GM23248 (cell line): ENCODE measurements around the gene CD83.

Experiments used
- EZH2 ChIP-seq: fragments of 200-600 bp; sonication (generic); IDR thresholded peaks from 2 replicates; pipeline ENCODE4 v1.6.1; 2018; ENCODE audit warnings: antibody characterized with exemption, mild to moderate bottlenecking; ENCODE audit not compliant: insufficient read depth, poor library complexity, severe bottlenecking
- EZH2phosphoT487 ChIP-seq: fragments of 200-600 bp; sonication (generic); IDR thresholded peaks from 2 replicates; pipeline ENCODE4 v1.6.1; 2018; ENCODE audit warnings: antibody characterized with exemption, moderate library complexity, mild to moderate bottlenecking, low read depth; ENCODE audit not compliant: insufficient read depth

DNA sequence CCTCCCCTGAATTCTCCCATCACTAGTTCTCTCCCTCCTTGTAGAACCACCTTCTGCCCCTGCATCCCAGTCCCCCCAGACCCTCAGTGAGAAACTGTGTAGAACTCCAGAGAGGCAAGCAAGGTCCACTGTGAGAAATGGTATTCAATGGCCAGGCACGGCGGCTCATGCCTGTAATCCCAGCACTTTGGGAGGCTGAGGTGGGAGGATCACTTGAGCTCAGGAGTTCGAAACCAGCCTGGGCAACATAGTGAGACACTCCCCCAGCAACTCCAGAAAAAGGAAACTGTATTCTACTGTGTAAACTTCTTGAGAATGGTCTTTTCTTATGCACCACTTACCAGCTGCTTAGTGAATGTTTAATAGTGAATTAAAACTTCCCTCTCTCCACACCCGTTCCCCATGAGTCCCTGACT lies 8.2 kb upstream of the CD83 start:
- TF ChIP-seq EZH2: no peak
- no peak for TF ChIP-seq EZH2phosphoT487
